Neural progenitor cell (in vitro differentiated cells): ENCODE measurements around the gene STRA8.

ENCODE experiments used
- EZH2 ChIP-seq: fragments of 200-600 bp; sonication (generic); IDR thresholded peaks from 2 replicates; pipeline ENCODE4 v1.6.1; 2017; ENCODE audit warnings: antibody characterized with exemption, mild to moderate bottlenecking, moderate library complexity
- TF ChIP-seq, protein P1 (sequence below): fragments of 200-600 bp; sonication (generic); IDR thresholded peaks from 2 replicates; pipeline ENCODE4 v1.5.1; 2017; ENCODE audit warnings: antibody characterized with exemption, mild to moderate bottlenecking

DNA sequence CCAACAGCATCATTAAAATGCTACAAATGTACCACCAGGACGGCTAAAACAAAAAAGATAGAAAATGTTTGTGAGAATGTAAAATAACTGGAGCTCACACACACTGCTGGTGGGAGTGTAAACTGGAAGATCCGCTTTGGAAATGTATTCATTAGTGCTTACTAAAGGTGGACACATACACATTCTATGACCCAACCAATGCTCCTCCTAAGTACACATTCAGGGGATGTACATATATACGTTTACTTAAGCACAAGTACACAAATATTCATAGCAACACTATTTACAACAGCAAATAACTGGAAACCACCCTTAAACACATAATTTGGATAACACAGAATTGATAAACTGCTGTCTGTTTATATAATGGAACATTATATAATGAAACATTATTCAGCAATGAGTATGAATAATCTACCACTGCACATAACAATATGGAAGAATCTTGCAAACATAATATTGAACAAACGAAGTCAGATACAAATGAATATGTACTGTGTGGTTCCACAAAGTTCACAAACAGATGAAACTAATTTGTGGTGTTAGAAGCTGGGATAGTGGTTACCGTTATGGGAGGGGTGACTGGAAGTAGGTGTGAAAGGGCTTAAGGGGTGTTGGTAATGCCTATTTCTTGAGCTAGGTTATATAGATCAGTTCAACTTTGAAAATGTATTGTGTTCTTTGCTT, 52.1 kb downstream of the STRA8 start:
- TF ChIP-seq, protein P1, sequence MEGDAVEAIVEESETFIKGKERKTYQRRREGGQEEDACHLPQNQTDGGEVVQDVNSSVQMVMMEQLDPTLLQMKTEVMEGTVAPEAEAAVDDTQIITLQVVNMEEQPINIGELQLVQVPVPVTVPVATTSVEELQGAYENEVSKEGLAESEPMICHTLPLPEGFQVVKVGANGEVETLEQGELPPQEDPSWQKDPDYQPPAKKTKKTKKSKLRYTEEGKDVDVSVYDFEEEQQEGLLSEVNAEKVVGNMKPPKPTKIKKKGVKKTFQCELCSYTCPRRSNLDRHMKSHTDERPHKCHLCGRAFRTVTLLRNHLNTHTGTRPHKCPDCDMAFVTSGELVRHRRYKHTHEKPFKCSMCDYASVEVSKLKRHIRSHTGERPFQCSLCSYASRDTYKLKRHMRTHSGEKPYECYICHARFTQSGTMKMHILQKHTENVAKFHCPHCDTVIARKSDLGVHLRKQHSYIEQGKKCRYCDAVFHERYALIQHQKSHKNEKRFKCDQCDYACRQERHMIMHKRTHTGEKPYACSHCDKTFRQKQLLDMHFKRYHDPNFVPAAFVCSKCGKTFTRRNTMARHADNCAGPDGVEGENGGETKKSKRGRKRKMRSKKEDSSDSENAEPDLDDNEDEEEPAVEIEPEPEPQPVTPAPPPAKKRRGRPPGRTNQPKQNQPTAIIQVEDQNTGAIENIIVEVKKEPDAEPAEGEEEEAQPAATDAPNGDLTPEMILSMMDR, result no peak
- no peak for TF ChIP-seq EZH2
